Endothelial cell of umbilical vein (primary cell): ENCODE results near the gene SDR39U1. TPM values are rescaled to one million over a fixed set of nuclear protein-coding genes. Genes with fewer than 3 reads are reported as not detected.

Experiments
- BruUV-seq: library from RNA; stranded (reverse); fragments of 400-500 nt; replicated peaks from 2 replicates; lab custom pipeline; 2021; lab: Mats Ljungman, UMichigan
- CTCF ChIA-PET: fragments of 300-600, 350-600 bp; sonication (Branson Sonifier 250); formaldehyde crosslinking; loops from one replicate; lab custom pipeline; 2021; ENCODE audit warnings: antibody characterized with exemption, inconsistent platforms; lab: Charles Lee
- POLR2A ChIA-PET: fragments of 300-600, 350-600 bp; sonication (Branson Sonifier 250); formaldehyde crosslinking; loops from one replicate; lab custom pipeline; 2021; ENCODE audit warnings: antibody characterized with exemption, inconsistent platforms; lab: Charles Lee
- DNase-seq: peaks from one replicate; pipeline ENCODE4 v3.0.0-alpha.2; 2011; ENCODE audit warnings: low read depth, low spot score
- FAIRE-seq: peaks from 2 replicates; lab custom pipeline; 2011; peaks lifted over from hg19 to GRCh38; lab: Jason Lieb, UNC
- H2AFZ ChIP-seq: 2 replicates; pipeline ENCODE4 v1.6.0; 2012; ENCODE audit warnings: low read depth, low read length, control low read depth, inconsistent platforms
- H3K27ac ChIP-seq: 2 replicates; pipeline ENCODE4 v1.5.1; 2011; ENCODE audit warnings: low read depth, mild to moderate bottlenecking, control low read depth, low read length, moderate library complexity; ENCODE audit not compliant: insufficient read depth
- H3K27me3 ChIP-seq, 2 experiments: 2 replicates each; pipeline versions ENCODE4 v1.6.0 to v1.6.1; 2011; ENCODE audit warnings: low read length in 2 of 2, mixed read lengths in 1 of 2; ENCODE audit not compliant: control insufficient read depth in 2 of 2, insufficient read depth in 2 of 2
- H3K36me3 ChIP-seq, 2 experiments: 2 replicates in 1 of 2; 3 replicates in 1 of 2; pipeline ENCODE4 v1.5.1; 2011; ENCODE audit warnings: low read length in 2 of 2, mild to moderate bottlenecking in 1 of 2, moderate library complexity in 1 of 2; ENCODE audit not compliant: control insufficient read depth in 2 of 2, insufficient read depth in 2 of 2; ENCODE audit errors: extremely low read depth in 1 of 2
- H3K4me1 ChIP-seq: 3 replicates; pipeline ENCODE4 v1.5.1; 2011; ENCODE audit warnings: mild to moderate bottlenecking, low read length; ENCODE audit not compliant: control insufficient read depth, insufficient read depth; ENCODE audit errors: extremely low read depth
- H3K4me2 ChIP-seq: 2 replicates; pipeline ENCODE4 v1.6.1; 2011; ENCODE audit warnings: low read length, control low read depth, mixed read lengths; ENCODE audit not compliant: insufficient read depth
- H3K4me3 ChIP-seq, 3 experiments: fragments of 200-600 bp in 1 of 3; sonication (generic), shearing (Covaris generic) in 1 of 3; replicated peaks in 1 of 3; 2 replicates each; pipeline ENCODE4 v1.5.1; 2011 to 2016; ENCODE audit warnings: control low read depth in 3 of 3, low read length in 3 of 3, mild to moderate bottlenecking in 2 of 3, inconsistent platforms in 1 of 3, low read depth in 1 of 3, moderate library complexity in 1 of 3; ENCODE audit not compliant: insufficient read depth in 1 of 3
- H3K79me2 ChIP-seq: 2 replicates; pipeline ENCODE4 v1.6.0; 2012; ENCODE audit warnings: low read length, inconsistent platforms; ENCODE audit not compliant: control insufficient read depth, insufficient read depth
- H3K9ac ChIP-seq: replicated peaks from 2 replicates; pipeline ENCODE3; 2011; ENCODE audit warnings: low read length, control low read depth; ENCODE audit not compliant: insufficient read depth; ENCODE audit errors: extremely low read depth
- H3K9me1 ChIP-seq: replicated peaks from 3 replicates; pipeline ENCODE4 v1.6.0; 2011; ENCODE audit warnings: mild to moderate bottlenecking, low read length; ENCODE audit not compliant: control insufficient read depth, insufficient read depth; ENCODE audit errors: extremely low read depth
- H3K9me3 ChIP-seq: replicated peaks from 2 replicates; pipeline ENCODE4 v1.5.1; 2012; ENCODE audit warnings: low read length, inconsistent platforms; ENCODE audit not compliant: control insufficient read depth, insufficient read depth
- H4K20me1 ChIP-seq: replicated peaks from 2 replicates; pipeline ENCODE3; 2011; ENCODE audit warnings: mild to moderate bottlenecking, low read length; ENCODE audit not compliant: control insufficient read depth, insufficient read depth; ENCODE audit errors: extremely low read depth
- EZH2 ChIP-seq: IDR thresholded peaks from 2 replicates; pipeline ENCODE4 v1.6.1; 2012; ENCODE audit warnings: borderline replicate concordance, low read depth, mild to moderate bottlenecking, moderate library complexity, low read length, inconsistent platforms; ENCODE audit not compliant: severe bottlenecking
- FOS ChIP-seq: IDR thresholded peaks from 2 replicates; pipeline ENCODE4 v1.6.1; 2011; ENCODE audit warnings: mild to moderate bottlenecking, low read length, moderate library complexity, borderline replicate concordance; ENCODE audit not compliant: insufficient read depth
- GATA2 ChIP-seq: IDR thresholded peaks from 2 replicates; pipeline ENCODE4 v1.7.0; 2011; ENCODE audit warnings: low read depth, mild to moderate bottlenecking, moderate library complexity, mixed read lengths, low read length; ENCODE audit not compliant: insufficient read length, insufficient read depth
- dilution Hi-C: fragments of 300-500 bp; cut with MboI; formaldehyde crosslinking; loops from one replicate; pipeline ENCODE4 v1.15.0; 2019; ENCODE audit warnings: low sequenced_read_pairs; ENCODE audit not compliant: extremely low pct_ligation_motif_present
- intact Hi-C: fragments of 100-400 bp; cut with micrococcal nuclease; formaldehyde crosslinking; loops from one replicate; pipeline ENCODE4 v1.10.0; 2022
- polyA plus RNA-seq, 4 experiments: library from polyadenylated mRNA; depleted of rRNA in 3 of 4; stranded (reverse) in 3 of 4; unstranded in 1 of 4; fragments of >200 nt; gene quantifications; 2 replicates each; pipeline versions ENCODE4 v1.2.1 to v1.2.3, GENCODE V29; 2011 to 2012; ENCODE audit warnings: missing spikeins in 1 of 4
- total RNA-seq: library from RNA; stranded (reverse); gene quantifications from 2 replicates; pipeline ENCODE4 v1.2.3, GENCODE V29; 2021
- TF ChIP-seq, protein P1 (sequence below), 2 donors: IDR thresholded peaks; 1 replicate in 1 of 2; 2 replicates in 1 of 2; pipeline ENCODE4 v1.5.1; 2011; ENCODE audit warnings: low read length in 2 of 2, mild to moderate bottlenecking in 2 of 2, moderate library complexity in 2 of 2, control low read depth in 1 of 2, inconsistent platforms in 1 of 2, low read depth in 1 of 2; ENCODE audit not compliant: insufficient read depth in 1 of 2; ENCODE audit errors: extremely low read depth in 1 of 2

SDR39U1 gene
- total and polyA plus RNA-seq, 2 donors (not counting 3 experiments of a cell fraction or from before 2014, with no cell fraction given) = 40.2 to 72.6 TPM

DNA sequence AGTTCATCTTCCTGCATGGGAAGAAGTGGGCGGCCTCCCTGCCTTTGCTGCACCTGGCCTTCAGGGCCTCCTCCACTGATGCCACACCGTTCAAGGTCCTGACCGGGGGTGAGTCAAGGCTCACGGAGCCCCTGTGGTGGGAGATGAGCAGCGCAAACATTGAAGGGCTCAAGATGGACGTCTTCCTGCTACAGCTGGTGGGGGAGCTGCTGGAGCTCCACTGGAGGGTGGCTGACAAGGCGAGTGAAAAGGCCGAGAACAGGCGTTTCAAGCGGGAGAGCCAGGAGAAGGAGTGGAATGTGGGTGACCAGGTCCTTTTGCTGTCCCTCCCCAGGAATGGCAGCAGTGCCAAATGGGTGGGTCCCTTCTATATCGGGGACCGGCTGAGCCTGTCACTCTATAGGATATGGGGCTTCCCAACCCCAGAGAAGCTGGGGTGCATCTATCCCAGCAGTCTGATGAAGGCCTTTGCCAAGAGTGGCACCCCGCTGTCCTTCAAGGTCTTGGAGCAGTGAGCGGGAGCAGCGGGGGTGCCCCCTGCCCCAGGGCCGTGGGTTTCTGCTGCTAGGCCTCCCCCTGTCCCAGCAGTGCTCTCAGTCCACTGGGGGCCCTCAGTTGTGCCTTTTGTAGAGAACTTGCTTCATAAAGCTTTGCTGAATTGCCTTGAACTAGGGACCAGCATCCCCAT is 25.5 kb downstream of the SDR39U1 start:
- H3K36me3 ChIP-seq = peaks cover 4 to 32% of the 10 kb centered on the region in 2 experiments
- no peaks in the 10 kb centered on the region for H3K27me3 ChIP-seq
- FAIRE-seq (no peak), DNase-seq (no peak)
- no peaks in the 10 kb centered on the region for H3K9me1 ChIP-seq
- no TSS peak for BruUV-seq
- H3K4me1 ChIP-seq = peaks cover 17% of the 10 kb centered on the region
- H3K4me2 ChIP-seq = no peak overlapping the region
- H3K9ac ChIP-seq = no peak overlapping the region
- no peaks in the 10 kb centered on the region for H3K9me3 ChIP-seq
- ChIA-PET POLR2A (interaction anchor here (1.8 kb wide), 1 partner anchor 15 kb away, joined by 5 read pairs; no protein-coding TSS in a partner anchor), CTCF (interaction anchor here (1.4 to 3.9 kb wide), 3 partner anchors 14 to 84 kb away, joined by 3 to 50 read pairs (median 23); partner anchors contain the start of gene NYNRIN)
- no peaks in the 10 kb centered on the region for H3K79me2 ChIP-seq
- H3K27ac ChIP-seq = no peak overlapping the region
- no peaks in the 10 kb centered on the region for H4K20me1 ChIP-seq
- TF ChIP-seq EZH2 = no peak
- TF ChIP-seq FOS = no peak
- no peak for TF ChIP-seq GATA2
- TF ChIP-seq, protein P1, sequence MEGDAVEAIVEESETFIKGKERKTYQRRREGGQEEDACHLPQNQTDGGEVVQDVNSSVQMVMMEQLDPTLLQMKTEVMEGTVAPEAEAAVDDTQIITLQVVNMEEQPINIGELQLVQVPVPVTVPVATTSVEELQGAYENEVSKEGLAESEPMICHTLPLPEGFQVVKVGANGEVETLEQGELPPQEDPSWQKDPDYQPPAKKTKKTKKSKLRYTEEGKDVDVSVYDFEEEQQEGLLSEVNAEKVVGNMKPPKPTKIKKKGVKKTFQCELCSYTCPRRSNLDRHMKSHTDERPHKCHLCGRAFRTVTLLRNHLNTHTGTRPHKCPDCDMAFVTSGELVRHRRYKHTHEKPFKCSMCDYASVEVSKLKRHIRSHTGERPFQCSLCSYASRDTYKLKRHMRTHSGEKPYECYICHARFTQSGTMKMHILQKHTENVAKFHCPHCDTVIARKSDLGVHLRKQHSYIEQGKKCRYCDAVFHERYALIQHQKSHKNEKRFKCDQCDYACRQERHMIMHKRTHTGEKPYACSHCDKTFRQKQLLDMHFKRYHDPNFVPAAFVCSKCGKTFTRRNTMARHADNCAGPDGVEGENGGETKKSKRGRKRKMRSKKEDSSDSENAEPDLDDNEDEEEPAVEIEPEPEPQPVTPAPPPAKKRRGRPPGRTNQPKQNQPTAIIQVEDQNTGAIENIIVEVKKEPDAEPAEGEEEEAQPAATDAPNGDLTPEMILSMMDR (IDR thresholded peaks at IDR 0.05; ENCODE audit: extremely low read depth in 1 of 2, insufficient read depth in 1 of 2, low read depth in 1 of 2, low read length in 2 of 2) = no peak
- intact Hi-C loops = no loop called here
- no peak overlapping the region for H3K4me3 ChIP-seq
- no peak overlapping the region for H2AFZ ChIP-seq
- dilution Hi-C loops = no loop called here
